Ascending aorta (tissue), 2 donors: ENCODE measurements around the gene RFNG. TPM values are rescaled to one million over a fixed set of nuclear protein-coding genes. Genes with fewer than 3 reads are reported as not detected.

ENCODE experiments used
- DNase-seq, 2 donors: peaks; one replicate each; pipeline ENCODE4 v3.0.0-alpha.2; 2019; ENCODE audit warnings: low spot score in 2 of 2
- H3K27ac ChIP-seq, 2 donors: fragments of 200-600 bp; sonication (generic); one replicate each; pipeline ENCODE4 v1.5.1; 2016 to 2017; ENCODE audit warnings: mild to moderate bottlenecking in 1 of 2
- H3K27me3 ChIP-seq: fragments of 200-600 bp; sonication (generic); one replicate; pipeline ENCODE4 v1.5.1; 2017
- H3K36me3 ChIP-seq, 2 donors: fragments of 200-600 bp; sonication (generic); one replicate each; pipeline ENCODE4 v1.5.1; 2016
- H3K4me1 ChIP-seq, 2 donors: fragments of 200-600 bp; sonication (generic); one replicate each; pipeline ENCODE4 v1.5.1; 2016 to 2017; ENCODE audit warnings: mild to moderate bottlenecking in 1 of 2
- H3K4me3 ChIP-seq, 2 donors: fragments of 200-600 bp; sonication (generic); one replicate each; pipeline ENCODE4 v1.5.1; 2016 to 2017; ENCODE audit warnings: mild to moderate bottlenecking in 1 of 2
- H3K9me3 ChIP-seq, 2 donors: fragments of 200-600 bp; sonication (generic); one replicate each; pipeline ENCODE4 v1.5.1; 2016
- intact Hi-C: fragments of 100-400 bp; cut with DNase I; formaldehyde crosslinking; loops from one replicate; pipeline ENCODE4 v1.15.1; 2023
- total RNA-seq: library from RNA; depleted of rRNA; stranded (reverse); fragments of >200 nt; gene quantifications from one replicate; pipeline ENCODE4 v1.1.0, GENCODE V29; 2016
- TF ChIP-seq, protein P1 (sequence below), 3 experiments: fragments of 200-600 bp in 2 of 3; fragments of 450-650 bp in 1 of 3; sonication (generic) in 2 of 3; IDR thresholded peaks; one replicate each; pipeline ENCODE4 v1.5.1; 2016 to 2019; ENCODE audit warnings: antibody characterized with exemption in 3 of 3, mild to moderate bottlenecking in 1 of 3, moderate library complexity in 1 of 3

RFNG gene
- total RNA-seq, 1 donor from 2014 or later = 73.7 TPM

DNA sequence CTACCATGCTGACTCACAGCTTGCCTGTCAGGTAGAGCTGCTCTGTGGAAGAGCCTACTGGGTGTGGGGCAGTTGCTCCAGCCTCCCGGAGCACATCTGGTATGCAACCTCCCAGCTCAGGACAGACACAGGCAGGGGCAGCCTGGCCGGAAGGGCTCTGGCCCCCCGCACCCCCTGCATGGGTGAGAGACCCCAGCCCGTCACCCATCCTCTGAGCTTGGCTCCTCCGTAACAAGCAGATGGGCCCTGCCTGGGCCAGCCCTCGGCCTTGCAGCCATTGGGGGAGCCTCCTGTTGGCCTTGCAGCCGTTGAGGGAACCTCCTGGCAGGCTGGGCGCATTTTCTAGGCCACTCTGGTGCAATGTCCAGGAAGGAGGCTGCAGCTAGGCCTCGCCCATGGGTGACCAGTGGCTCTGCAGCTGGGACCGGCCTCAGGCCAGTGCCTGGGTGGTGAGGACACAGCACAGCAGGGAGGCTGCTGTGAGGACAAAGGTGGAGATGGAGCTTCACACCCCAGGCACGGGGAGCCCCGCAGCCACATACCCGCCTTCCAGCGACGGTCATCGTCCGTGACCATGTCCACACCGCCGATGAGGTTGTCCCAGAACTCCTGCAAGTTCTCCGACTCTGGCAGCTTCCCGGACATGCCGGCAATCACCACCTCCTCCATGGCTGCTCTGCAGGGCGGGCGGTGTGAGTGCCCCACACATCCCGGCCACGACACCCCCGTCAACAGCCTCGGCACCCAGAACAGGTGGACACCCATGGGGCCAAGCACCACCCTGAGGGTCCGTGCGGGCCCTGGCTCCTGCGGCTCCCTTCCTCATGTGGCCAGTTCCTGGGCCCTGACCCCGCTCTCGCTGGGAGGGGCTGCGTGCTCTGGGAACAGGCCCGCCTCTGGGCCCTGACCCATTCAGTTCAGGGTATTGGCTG lies 44.4 kb upstream of the RFNG start:
- Histone ChIP-seq H3K36me3 (peaks cover 39 to 48% of the 10 kb centered on the region in 2 donors), H3K27ac (no peak overlapping the region), H3K27me3 (no peaks in the 10 kb centered on the region), H3K9me3 (no peaks in the 10 kb centered on the region), H3K4me1 (peaks cover 14 to 16% of the 10 kb centered on the region in 2 donors), H3K4me3 (peak overlapping the region in 1 of 2 donors; percentile 98)
- TF ChIP-seq, protein P1, sequence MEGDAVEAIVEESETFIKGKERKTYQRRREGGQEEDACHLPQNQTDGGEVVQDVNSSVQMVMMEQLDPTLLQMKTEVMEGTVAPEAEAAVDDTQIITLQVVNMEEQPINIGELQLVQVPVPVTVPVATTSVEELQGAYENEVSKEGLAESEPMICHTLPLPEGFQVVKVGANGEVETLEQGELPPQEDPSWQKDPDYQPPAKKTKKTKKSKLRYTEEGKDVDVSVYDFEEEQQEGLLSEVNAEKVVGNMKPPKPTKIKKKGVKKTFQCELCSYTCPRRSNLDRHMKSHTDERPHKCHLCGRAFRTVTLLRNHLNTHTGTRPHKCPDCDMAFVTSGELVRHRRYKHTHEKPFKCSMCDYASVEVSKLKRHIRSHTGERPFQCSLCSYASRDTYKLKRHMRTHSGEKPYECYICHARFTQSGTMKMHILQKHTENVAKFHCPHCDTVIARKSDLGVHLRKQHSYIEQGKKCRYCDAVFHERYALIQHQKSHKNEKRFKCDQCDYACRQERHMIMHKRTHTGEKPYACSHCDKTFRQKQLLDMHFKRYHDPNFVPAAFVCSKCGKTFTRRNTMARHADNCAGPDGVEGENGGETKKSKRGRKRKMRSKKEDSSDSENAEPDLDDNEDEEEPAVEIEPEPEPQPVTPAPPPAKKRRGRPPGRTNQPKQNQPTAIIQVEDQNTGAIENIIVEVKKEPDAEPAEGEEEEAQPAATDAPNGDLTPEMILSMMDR (IDR thresholded peaks at IDR 0.05) = no peak
- intact Hi-C loops = loop anchor here (5.0 kb wide), 1 partner anchor 169 kb away; the partner anchor contains the start of gene MAFG
- no peak for DNase-seq

DNA sequence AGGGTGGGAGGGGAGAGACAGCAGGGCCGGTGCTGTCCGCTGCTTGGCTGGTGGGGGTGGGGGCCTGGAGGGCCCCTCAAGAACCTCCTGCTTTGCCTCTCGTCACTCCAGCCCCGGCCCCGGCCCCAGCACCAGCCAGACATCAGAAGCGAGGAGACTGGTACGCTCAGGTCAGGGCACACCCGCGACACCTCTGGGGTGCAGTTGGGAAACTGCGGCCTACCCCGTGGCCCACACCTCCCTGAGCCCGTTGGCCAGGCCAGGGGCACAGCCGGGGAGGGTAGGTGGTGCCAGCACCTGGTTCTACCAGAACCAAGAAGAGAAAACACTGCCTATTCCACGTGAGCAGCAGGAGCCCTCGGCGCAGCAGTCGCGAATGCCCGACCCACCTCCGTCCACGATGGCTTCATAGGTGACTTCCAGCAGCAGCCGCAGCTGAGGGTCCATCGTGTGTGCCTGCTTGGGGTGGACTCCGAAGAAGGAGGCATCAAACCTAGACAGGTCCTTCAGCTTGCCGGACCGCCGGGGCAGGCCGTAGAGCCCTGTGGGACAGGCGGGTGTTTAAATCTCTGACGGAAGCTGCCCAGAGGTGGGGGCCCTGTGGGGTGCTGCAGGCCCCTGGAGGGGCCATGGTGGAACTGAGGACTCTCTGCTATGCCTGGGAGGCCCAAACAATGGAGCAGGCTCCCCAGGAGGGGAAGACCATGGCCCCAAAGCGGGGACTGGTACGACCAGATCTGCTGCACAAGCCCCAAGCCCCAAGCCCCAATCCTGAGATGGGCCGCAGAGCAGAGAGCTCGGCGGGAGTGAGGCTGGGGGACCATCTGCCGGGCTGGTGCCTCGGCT lies 43.5 kb upstream of the RFNG start:
- no peak overlapping the region for H3K27ac ChIP-seq
- intact Hi-C loops = loop anchor here (5.0 kb wide), 1 partner anchor 168 kb away; the partner anchor contains the start of gene MAFG
- no peaks in the 10 kb centered on the region for H3K9me3 ChIP-seq
- no peak for DNase-seq
- H3K4me3 ChIP-seq = no peak overlapping the region
- TF ChIP-seq, protein P1 (IDR thresholded peaks at IDR 0.05) = no peak
- H3K4me1 ChIP-seq = peaks cover 14 to 16% of the 10 kb centered on the region in 2 donors
- H3K36me3 ChIP-seq = peaks cover 48 to 56% of the 10 kb centered on the region in 2 donors
- H3K27me3 ChIP-seq = no peaks in the 10 kb centered on the region

DNA sequence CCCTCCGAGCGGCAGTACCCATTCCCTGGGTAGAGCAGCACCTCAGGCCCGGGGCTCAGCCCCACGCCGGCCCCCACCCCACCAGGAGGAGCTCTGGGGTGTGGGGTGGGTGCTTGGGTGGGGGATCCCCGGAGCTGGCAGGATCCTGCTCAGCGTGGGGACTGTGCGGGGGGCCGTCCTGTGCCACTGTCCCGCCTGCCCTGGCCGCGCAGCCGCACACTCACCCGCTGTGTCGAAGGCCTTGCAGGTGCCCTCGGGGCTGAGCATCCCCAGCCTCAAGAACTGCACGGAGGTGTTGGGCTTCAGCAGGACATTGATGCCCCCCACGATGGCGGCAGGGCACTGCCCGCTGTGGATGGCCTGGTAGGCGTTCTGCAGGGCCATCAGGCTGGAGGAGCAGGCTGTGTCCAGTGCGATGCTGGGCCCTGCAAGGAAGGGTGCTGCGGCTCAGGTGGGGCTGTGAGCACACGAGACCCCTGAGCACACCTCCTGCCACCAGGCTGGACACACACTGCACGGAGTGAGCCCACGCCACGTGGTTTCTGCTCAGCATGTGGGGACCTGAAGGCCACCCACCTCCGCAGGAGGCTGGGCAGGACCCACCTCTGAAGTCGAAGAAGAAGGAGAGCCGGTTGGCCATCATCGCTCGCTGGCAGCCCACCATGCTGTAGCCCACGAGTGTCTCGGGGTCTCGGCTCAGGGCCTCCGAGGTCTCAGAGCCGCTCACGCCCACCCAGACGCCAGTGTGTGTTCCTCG lies 41.6 kb upstream of the RFNG start:
- H3K27me3 ChIP-seq = no peaks in the 10 kb centered on the region
- H3K9me3 ChIP-seq = no peaks in the 10 kb centered on the region
- H3K27ac ChIP-seq = no peak overlapping the region
- intact Hi-C loops = no loop called here
- no peak overlapping the region for H3K4me3 ChIP-seq
- H3K36me3 ChIP-seq = peaks cover 68 to 76% of the 10 kb centered on the region in 2 donors
- peaks cover 10 to 12% of the 10 kb centered on the region in 2 donors for H3K4me1 ChIP-seq
- DNase-seq = no peak
- TF ChIP-seq, protein P1 (IDR thresholded peaks at IDR 0.05) = no peak

DNA sequence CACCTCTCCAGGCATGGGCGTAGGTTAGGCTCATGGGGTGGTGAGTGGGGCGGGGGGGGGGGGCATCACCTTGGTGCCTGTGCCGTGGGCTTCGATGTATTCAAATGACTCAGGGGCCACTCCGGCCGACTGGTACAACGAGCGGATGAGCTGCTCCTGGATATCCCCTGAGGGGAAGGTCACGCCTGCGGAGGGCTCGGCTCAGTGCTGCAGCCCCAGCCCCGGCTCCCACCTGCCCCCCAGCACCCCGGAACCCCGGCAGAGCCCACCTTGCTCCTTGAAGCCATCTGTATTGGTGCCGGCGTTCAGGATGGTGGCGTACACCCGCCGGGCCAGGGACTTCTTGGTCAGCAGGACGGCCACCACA lies 41.0 kb upstream of the RFNG start:
- no peak overlapping the region for H3K27ac ChIP-seq
- H3K4me1 ChIP-seq = peaks cover 10 to 12% of the 10 kb centered on the region in 2 donors
- no peak overlapping the region for H3K4me3 ChIP-seq
- H3K27me3 ChIP-seq = no peaks in the 10 kb centered on the region
- TF ChIP-seq, protein P1 (IDR thresholded peaks at IDR 0.05) = no peak
- peaks cover 73 to 82% of the 10 kb centered on the region in 2 donors for H3K36me3 ChIP-seq
- DNase-seq = no peak
- intact Hi-C loops = no loop called here
- H3K9me3 ChIP-seq = no peaks in the 10 kb centered on the region

DNA sequence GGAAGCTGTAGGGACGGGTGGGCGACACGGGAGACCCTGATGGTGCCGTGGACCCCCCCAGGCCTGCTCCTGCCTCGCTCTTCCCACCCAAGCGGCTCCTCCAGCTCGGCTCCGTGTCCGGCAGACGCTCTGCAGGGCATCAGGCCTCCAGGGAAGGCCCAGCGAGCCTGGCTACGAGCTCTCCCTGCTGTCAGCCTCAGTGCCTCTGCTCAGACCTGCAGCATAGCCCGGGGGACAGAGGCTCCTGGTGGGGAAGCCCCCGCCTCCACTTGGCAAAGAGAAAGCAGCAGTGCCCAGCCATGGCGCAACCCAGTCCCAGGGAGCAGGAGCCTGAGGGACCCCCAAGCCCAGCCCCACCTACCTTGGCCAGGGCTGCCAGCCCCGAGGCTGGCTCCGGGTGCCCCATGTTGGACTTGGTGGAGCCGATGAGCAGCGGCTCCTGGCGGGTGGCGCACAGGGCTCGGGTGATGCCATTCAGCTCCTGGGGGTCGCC lies 40.5 kb upstream of the RFNG start:
- intact Hi-C loops = no loop called here
- peaks cover 9 to 10% of the 10 kb centered on the region in 2 donors for H3K4me1 ChIP-seq
- DNase-seq = no peak
- no peaks in the 10 kb centered on the region for H3K27me3 ChIP-seq
- no peak overlapping the region for H3K4me3 ChIP-seq
- H3K27ac ChIP-seq = no peak overlapping the region
- H3K9me3 ChIP-seq = no peaks in the 10 kb centered on the region
- TF ChIP-seq, protein P1 (IDR thresholded peaks at IDR 0.05) = no peak
- H3K36me3 ChIP-seq = peaks cover 77 to 87% of the 10 kb centered on the region in 2 donors
